HAP-1 (cell line): ENCODE data around the gene G6PC1.
"Not testable (repeated sequence)": the region's sequence is repeated elsewhere in the genome, so short reads cannot be mapped to it uniquely, and the experiment has no call there.

Experiments
- DNase-seq, 2 experiments: peaks; one replicate each; pipeline ENCODE4 v3.0.0-alpha.2; 2016 to 2020; ENCODE audit warnings: low spot score in 2 of 2
- H3K27me3 ChIP-seq: fragments of 250-450 bp; sonication (Bioruptor Pico); 2 replicates; pipeline ENCODE4 v1.5.1; 2020; ENCODE audit warnings: low read depth, mild to moderate bottlenecking, moderate library complexity
- H3K36me3 ChIP-seq: fragments of 250-450 bp; sonication (Bioruptor Pico); replicated peaks from 2 replicates; pipeline ENCODE4 v1.5.1; 2020; ENCODE audit warnings: mild to moderate bottlenecking
- H3K4me1 ChIP-seq: fragments of 250-450 bp; sonication (Bioruptor Pico); 2 replicates; pipeline ENCODE4 v1.5.1; 2020; ENCODE audit warnings: mild to moderate bottlenecking
- H3K4me3 ChIP-seq: fragments of 250-450 bp; sonication (Bioruptor Pico); 2 replicates; pipeline ENCODE4 v1.5.1; 2020; ENCODE audit warnings: mild to moderate bottlenecking, moderate library complexity
- H3K9me3 ChIP-seq: fragments of 250-450 bp; sonication (Bioruptor Pico); 2 replicates; pipeline ENCODE4 v1.5.1; 2020; ENCODE audit warnings: mild to moderate bottlenecking, moderate library complexity
- in situ Hi-C: fragments of 300-500 bp; cut with MboI; formaldehyde crosslinking; loops from 3 replicates; pipeline ENCODE4 v1.14.3; 2020; ENCODE audit warnings: low sequenced_read_pairs, inconsistent platforms, mixed read lengths

G6PC1 gene

DNA sequence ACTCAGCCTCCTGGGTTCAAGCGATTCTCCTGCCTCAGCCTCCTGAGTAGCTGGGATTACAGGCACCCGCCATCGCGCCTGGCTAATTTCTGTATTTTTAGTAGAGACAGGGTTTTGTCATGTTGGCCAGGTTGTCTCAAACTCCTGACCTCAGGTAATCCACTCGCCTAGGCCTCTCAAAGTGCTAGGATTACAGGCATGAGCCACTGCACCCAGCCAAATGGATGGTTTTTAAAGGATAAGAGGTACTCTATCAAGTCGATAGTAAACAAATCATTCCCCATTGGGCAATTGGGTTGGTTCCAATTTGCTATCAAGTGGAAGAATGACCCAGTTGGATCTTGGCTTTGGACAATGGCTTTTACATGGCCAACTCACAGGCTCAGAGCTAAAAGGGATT is 18.9 kb upstream of the G6PC1 start:
- H3K9me3 ChIP-seq, DNase-seq, H3K4me3 ChIP-seq, in situ Hi-C loops, H3K4me1 ChIP-seq, H3K36me3 ChIP-seq, H3K27me3 ChIP-seq: not testable (repeated sequence)

DNA sequence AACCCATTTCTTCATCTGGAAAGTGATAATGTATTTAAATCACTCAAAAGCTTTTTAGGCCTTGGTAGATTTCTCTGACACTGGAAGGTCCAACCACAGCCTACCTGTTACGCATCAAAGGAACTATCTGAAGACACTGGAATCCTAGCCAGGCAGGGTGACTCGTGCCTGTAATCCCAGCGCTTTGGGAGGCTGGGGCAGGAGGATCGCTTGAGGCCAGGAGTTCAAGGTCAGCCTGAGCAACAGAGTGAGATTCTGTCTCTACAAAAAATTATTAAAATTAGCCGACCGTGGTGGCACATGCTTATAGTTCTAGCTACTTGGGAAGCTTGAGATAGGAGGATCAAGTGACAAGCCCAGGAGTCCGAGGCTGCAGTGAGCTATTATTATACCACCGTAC is 18.4 kb upstream of the G6PC1 start:
- no peak overlapping the region for H3K4me3 ChIP-seq
- in situ Hi-C loops: no loop called here
- DNase-seq: no peak

GRCh38 chr17:42883802-42884558 is 16.6 kb upstream of the G6PC1 start:
- in situ Hi-C loops: no loop called here
- no peaks in the 10 kb centered on the region for H3K36me3 ChIP-seq
- H3K27me3 ChIP-seq: no peaks in the 10 kb centered on the region
- no peak overlapping the region for H3K4me3 ChIP-seq
- DNase-seq: no peak
- no peaks in the 10 kb centered on the region for H3K9me3 ChIP-seq
- H3K4me1 ChIP-seq: no peaks in the 10 kb centered on the region

More for the DNA sequence above, 18.4 kb upstream of the G6PC1 start:
- Histone ChIP-seq H3K4me1 (no peaks in the 10 kb centered on the region), H3K36me3 (no peaks in the 10 kb centered on the region), H3K27me3 (no peaks in the 10 kb centered on the region), H3K9me3 (no peaks in the 10 kb centered on the region)

- H3K4me3 ChIP-seq, DNase-seq, H3K4me1 ChIP-seq, H3K9me3 ChIP-seq, H3K27me3 ChIP-seq, in situ Hi-C loops, H3K36me3 ChIP-seq: not testable (repeated sequence)
These were observed 14.8 kb upstream of the G6PC1 start for GRCh38 chr17:42885806-42886205.

DNA sequence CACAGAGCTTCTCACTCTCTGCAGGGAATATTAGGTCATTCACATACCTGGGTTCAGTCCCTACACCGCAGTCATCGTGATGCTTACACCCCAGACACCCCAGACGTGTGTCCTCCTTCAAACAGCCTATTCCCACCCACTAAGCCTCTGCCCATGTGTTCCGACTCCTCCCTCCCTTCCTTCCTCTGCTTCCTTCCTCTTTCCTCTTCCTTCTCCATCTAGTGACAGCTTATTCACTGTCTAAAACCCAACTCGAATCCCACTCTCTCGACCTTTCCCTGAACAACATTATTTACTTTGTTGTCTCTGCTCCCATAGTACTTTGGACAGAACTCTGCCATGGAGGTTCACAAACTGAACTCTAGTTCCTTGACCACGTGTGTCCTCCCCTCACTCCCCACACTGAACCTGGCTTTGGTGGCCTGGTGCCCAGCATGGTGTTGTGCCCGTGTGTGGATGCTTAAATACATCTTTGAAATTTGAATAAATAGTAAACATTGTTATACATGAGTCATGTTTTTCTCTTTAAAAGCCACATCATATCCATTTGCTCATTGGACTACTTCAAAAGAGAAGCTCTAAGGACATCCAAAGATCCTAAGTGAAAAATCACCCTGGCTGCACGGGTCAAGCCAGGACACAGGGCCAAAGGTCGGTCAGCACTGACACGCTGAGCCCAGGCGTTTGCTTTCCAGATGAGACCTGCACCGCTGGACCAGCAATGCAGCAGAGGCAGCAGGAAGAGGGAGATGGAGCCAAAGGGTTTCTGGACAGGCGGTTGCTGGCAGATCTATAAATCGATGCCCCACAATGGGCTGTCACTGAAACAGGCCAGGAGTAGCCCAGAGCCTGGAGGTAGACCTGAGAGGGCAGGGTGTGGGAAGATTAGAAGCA is 14.1 kb upstream of the G6PC1 start:
- H3K27me3 ChIP-seq: no peaks in the 10 kb centered on the region
- DNase-seq: no peak
- no peak overlapping the region for H3K4me3 ChIP-seq

GRCh38 chr17:42889809-42890208 is 10.8 kb upstream of the G6PC1 start:
- Histone ChIP-seq H3K36me3 (no peaks in the 10 kb centered on the region), H3K4me3 (no peak overlapping the region), H3K4me1 (no peaks in the 10 kb centered on the region), H3K9me3 (no peaks in the 10 kb centered on the region), H3K27me3 (no peaks in the 10 kb centered on the region; the same call in 1 of the 2 replicates)
- in situ Hi-C loops: no loop called here
- no peak for DNase-seq

More for the DNA sequence above, 14.1 kb upstream of the G6PC1 start:
- Histone ChIP-seq H3K4me1 (no peaks in the 10 kb centered on the region), H3K36me3 (no peaks in the 10 kb centered on the region), H3K9me3 (no peaks in the 10 kb centered on the region)
- in situ Hi-C loops: no loop called here

DNA sequence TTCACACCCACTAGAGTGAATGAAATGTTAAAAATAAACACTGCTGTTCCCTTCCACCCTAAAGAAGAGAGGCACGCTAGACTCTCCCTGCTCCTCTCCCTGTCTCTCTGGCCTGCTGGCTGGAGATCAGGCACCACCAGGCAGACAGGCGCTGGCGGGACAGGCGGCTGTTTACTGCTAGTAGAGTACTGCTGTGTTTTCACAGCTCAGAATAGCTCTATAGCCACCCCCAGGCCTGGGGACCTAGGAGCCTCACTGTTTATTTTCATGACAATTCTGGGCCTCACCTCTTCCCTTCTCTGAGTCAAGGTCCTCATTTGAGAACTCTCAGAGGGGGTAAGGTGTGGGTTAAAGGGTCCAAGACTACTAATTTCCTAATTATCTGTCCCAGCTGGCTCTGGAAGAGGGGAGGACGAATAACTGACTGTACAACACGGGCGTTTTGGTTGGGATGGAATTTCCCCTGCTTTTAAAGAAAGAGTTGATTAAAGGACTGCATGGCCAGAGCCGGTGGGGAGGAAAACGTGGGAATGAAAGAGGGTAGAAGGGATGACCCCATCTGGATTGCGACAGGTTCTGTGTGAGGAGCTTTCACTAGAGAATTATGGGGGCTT is 9.0 kb upstream of the G6PC1 start:
- no peak for DNase-seq
- H3K4me1 ChIP-seq: no peaks in the 10 kb centered on the region
- no peaks in the 10 kb centered on the region for H3K36me3 ChIP-seq
- in situ Hi-C loops: no loop called here
- no peak overlapping the region for H3K4me3 ChIP-seq
- no peaks in the 10 kb centered on the region; the same call in 1 of the 2 replicates for H3K27me3 ChIP-seq
- H3K9me3 ChIP-seq: no peaks in the 10 kb centered on the region

DNA sequence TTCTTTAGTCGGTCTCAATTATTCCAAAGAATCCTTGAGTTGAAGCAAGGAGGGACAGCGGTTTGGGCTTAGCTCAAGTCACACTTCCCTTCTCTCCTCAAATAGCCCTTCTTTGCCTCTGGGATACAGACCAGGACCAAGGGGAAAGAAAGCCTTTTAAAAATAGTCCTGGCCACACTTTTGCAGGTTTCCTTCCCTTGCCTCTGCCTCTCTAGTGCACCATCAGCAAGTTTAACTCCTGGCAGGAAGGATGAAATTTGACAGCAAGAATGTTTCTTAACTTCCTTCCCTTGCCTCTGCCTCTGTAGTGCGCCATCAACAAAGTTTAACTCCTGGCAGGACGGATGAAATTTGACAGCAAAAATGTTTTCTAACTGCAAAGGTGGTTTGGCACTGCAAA is 7.2 kb upstream of the G6PC1 start:
- DNase-seq: no peak
- Histone ChIP-seq H3K9me3 (no peaks in the 10 kb centered on the region), H3K4me3 (no peak overlapping the region), H3K4me1 (no peaks in the 10 kb centered on the region), H3K36me3 (no peaks in the 10 kb centered on the region), H3K27me3 (no peaks in the 10 kb centered on the region; the same call in 1 of the 2 replicates)
- in situ Hi-C loops: no loop called here

- H3K4me3 ChIP-seq: no peak overlapping the region
- no peaks in the 10 kb centered on the region for H3K9me3 ChIP-seq
- in situ Hi-C loops: no loop called here
- no peaks in the 10 kb centered on the region for H3K4me1 ChIP-seq
- no peak for DNase-seq
- no peaks in the 10 kb centered on the region; the same call in 1 of the 2 replicates for H3K27me3 ChIP-seq
- no peaks in the 10 kb centered on the region for H3K36me3 ChIP-seq
These were observed 6.1 kb upstream of the G6PC1 start for GRCh38 chr17:42894283-42895184.

DNA sequence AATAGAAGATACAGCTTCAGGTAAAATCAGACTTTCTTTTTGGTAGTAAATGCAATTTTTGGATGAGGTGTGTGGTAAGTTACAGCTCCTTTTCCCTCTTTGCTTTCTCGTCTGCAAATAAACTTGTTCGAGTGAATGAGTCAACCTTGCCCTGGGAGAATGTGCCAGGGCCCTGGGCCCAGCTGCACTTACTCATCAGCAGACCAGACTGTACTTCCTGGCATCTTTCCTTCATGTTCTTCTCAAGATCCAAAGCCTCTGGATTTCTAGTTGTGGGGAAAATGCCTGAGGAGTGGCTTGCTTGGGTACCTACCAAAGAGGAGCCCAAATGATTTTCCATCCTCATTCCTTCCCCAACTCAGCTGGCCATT is 5.4 kb upstream of the G6PC1 start:
- Histone ChIP-seq H3K4me3 (no peak overlapping the region), H3K36me3 (no peaks in the 10 kb centered on the region), H3K27me3 (no peaks in the 10 kb centered on the region; the same call in 1 of the 2 replicates), H3K9me3 (no peaks in the 10 kb centered on the region), H3K4me1 (no peaks in the 10 kb centered on the region)
- no peak for DNase-seq
- in situ Hi-C loops: no loop called here

DNA sequence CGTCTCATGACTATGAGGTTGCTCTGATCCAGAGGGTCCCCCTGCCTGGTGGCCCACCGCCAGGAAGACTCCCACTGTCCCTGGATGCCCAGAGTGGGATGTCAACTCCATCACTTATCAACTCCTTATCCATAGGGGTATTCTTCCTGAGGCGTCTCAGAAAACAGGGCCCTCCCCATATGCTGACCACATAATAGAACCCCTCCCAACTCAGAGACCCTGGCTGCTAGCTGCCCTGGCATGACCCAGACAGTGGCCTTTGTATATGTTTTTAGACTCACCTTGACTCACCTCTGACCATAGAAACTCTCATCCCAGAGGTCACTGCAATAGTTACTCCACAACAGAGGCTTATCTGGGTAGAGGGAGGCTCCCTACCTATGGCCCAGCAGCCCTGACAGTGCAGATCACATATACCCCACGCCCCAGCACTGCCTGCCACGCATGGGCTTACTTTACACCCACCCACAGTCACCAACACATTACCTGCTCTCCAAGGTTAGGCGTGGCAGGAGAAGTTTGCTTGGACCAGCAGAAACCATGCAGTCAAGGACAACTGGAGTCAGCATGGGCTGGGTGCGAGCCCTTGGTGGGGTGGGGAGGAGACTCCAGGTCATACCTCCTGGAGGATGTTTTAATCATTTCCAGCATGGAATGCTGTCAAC is 2.3 kb upstream of the G6PC1 start:
- in situ Hi-C loops: no loop called here
- no peaks in the 10 kb centered on the region for H3K9me3 ChIP-seq
- H3K4me3 ChIP-seq: no peak overlapping the region
- H3K27me3 ChIP-seq: no peaks in the 10 kb centered on the region
- DNase-seq: no peak
- H3K4me1 ChIP-seq: no peaks in the 10 kb centered on the region
- no peaks in the 10 kb centered on the region for H3K36me3 ChIP-seq

GRCh38 chr17:42899981-42900380 is 618 bp upstream of the G6PC1 start:
- not testable (repeated sequence) for H3K27me3 ChIP-seq, H3K4me1 ChIP-seq

More at GRCh38 chr17:42899981-42900380, 618 bp upstream of the G6PC1 start:
- DNase-seq, H3K36me3 ChIP-seq, in situ Hi-C loops, H3K4me3 ChIP-seq, H3K9me3 ChIP-seq: not testable (repeated sequence)
